Urothelium cell line (cell line): Measurements from ENCODE around the gene FAM47E.

Source experiments
- DNase-seq: peaks from one replicate; pipeline ENCODE4 v3.0.0; 2011; ENCODE audit warnings: low spot score, mixed read lengths
- FAIRE-seq: peaks from 2 replicates; lab custom pipeline; 2011; peaks lifted over from hg19 to GRCh38; lab: Jason Lieb, UNC

The FAM47E gene, protein sequence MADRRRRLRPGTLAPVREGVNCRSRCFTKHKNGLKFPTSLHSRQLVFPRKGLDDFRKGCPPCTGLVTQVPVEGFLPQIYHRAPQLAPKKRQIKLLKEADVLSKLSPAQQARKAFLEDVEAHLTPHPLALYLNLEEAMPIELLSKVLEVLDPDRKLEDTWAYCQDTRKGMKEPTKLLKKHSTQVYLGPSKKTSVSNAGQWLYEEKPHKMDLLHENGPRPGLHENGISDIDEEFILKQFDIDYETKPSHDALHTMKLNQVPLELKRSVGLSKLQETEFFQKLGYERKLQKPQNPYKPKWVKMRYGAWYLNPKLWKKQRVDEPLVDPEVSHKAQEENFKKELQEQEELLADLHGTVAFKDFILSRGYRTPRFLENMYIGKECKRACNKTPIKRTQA

DNA sequence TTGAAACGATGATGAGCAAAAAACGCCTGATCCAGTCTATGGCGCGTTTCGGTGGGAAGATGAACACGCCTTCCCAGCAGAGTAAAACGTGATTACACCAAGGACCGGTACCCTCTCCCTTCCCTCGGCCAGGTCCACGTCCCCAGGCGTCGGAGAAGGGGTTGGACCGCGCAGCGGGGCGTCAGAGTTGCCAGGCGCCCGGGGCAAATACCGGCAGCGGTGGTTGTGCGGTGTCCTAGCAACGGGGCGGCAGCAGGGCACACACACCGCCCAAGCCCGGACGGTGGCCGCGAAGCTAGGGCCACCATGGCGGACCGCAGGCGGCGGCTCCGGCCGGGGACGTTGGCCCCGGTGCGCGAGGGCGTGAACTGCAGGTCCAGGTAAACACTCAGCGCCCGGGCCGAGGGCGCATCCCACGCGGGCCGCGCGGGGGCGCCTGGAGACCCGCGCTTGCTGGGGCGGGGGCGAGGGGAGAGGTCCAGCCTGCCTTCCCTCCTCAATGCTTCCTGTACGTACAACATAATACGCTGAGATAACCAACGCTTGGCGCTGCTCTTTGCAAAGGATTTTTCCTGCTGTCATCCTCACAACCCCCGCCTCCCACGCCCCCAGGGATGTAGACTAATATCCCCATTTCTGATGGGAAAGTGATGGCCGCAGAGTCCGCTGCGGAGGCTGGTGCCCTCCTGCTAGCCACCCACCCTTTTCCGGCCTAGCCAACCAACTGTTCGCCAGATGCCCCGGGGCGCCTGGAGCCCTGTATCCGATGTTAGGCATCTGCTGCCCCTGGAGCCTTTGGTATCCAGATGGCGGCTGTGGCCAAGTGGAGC, at the start of gene FAM47E:
TSS of gene FAM47E (plus strand) at position 281 of the 830 bp plus-strand sequence. CDS start at position 307, 26 bp downstream.
- DNase-seq (peak; percentile 89), FAIRE-seq (peak; percentile 37)

- no peak for FAIRE-seq
Observed at GRCh38 chr4:76203541-76203940, 48.0 kb upstream of the FAM47E start.

GRCh38 chr4:76204936-76205335, 46.6 kb upstream of the FAM47E start:
- no peak for DNase-seq
- no peak for FAIRE-seq

More at GRCh38 chr4:76203541-76203940, 48.0 kb upstream of the FAM47E start:
- DNase-seq, result no peak

DNA sequence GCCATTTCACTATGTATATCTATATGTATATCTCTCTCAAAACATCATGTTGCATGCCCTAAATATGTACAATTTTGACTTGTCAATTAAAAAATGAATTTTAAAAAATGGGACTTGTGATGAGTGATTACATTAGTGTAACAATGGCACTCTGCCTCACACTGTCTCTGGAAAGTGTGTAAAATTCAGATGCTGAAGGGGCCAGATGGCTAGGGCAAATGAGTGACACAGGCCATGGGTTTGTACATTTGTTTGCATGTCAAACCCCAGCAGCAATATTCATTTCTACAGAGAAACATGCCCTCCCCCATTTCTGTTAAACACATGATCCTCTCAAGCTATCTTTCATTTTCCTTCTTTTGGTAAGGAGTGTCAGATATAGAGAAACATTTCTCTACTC, 46.0 kb upstream of the FAM47E start:
- no peak for FAIRE-seq

GRCh38 chr4:76206222-76206942, 45.1 kb upstream of the FAM47E start:
- FAIRE-seq (no peak), DNase-seq (no peak)

More for the DNA sequence above, 46.0 kb upstream of the FAM47E start:
- no peak for DNase-seq

GRCh38 chr4:76207549-76207948, 44.0 kb upstream of the FAM47E start:
- FAIRE-seq (no peak), DNase-seq (no peak)

- no peak for FAIRE-seq
- DNase-seq, result peak; percentile 17
Observed at GRCh38 chr4:76208005-76208765, 43.3 kb upstream of the FAM47E start.

GRCh38 chr4:76209881-76210280, 41.6 kb upstream of the FAM47E start:
- no peak for DNase-seq
- FAIRE-seq, result no peak

GRCh38 chr4:76210452-76210851, 41.1 kb upstream of the FAM47E start:
- DNase-seq, result no peak
- FAIRE-seq, result no peak

GRCh38 chr4:76211769-76212708, 39.5 kb upstream of the FAM47E start:
- DNase-seq (no peak), FAIRE-seq (no peak)

GRCh38 chr4:76212851-76213414, 38.6 kb upstream of the FAM47E start:
- DNase-seq, result peak; percentile 26

GRCh38 chr4:76213415-76214176, 37.9 kb upstream of the FAM47E start, which contains the start of gene SCARB2:
TSS of gene SCARB2 (minus strand) at chr4:76213824. CDS start at chr4:76213543, 281 bp downstream.
- DNase-seq (peak; percentile 91), FAIRE-seq (peak; percentile 46)

More at GRCh38 chr4:76212851-76213414, 38.6 kb upstream of the FAM47E start:
- FAIRE-seq, result peak; percentile 37

DNA sequence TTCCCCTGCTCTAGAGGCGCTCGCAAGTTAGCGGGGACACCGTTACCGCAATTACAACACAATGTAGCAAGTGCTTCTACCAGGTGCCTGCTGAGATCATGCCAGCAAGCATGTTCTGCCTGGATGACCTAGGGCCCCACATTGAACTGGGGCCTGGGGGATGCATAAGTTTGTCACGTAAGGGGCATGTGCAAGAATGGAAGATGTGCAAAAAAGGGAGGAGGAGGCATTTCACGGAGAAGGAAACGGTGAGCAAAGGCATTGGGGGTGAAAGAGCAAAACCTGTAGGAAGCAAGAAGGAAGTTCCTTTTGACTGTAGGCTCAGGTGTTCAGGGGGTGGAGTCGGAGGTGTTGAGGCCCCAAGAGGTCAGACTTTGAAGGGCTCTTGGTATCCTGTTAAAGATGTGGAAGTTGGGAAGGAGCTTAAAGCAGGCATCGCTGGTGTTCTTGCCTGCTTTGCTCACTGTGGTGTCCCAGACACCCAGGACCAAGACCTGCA, 37.3 kb upstream of the FAM47E start:
- DNase-seq (peak; percentile 11), FAIRE-seq (no peak)

DNA sequence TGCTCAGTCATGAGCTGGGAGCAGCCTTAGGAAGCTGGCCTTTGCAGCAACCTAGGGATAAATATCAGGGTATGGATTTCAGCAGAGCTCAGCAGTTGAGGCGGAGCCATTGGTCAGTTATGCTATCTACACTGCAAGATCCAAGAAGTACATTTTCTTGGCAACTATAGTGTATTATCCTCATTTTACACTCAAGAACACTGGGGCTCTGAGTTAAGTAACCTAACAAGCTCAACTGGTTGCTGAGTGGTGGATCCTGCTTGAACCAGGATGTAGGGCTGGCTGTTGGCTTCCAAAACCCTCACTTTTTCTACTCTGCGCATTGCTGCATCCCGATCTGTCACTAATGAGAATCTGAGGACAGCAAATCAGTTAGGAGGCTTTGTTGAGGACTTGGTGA, 36.4 kb upstream of the FAM47E start:
- FAIRE-seq, result no peak
- DNase-seq, result no peak

DNA sequence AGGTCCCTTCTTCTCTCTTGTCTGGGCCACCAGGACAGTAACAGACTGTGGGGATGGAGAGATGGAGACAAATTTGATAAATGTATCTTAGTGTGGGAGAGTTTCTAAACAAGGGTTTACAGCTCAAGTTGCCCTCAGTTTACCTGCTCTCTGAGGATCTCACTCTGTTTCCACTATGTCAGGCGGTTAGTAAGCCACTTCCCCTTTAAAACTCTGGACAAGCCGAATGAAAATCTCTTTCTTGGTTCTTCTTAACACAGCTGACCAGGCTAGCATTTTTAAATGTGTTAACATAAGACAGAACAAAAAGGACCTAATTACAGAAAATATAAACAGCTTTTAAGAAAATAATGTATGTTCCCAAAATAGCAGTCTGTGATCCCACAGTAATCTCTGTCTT, 35.0 kb upstream of the FAM47E start:
- FAIRE-seq (no peak), DNase-seq (no peak)

DNA sequence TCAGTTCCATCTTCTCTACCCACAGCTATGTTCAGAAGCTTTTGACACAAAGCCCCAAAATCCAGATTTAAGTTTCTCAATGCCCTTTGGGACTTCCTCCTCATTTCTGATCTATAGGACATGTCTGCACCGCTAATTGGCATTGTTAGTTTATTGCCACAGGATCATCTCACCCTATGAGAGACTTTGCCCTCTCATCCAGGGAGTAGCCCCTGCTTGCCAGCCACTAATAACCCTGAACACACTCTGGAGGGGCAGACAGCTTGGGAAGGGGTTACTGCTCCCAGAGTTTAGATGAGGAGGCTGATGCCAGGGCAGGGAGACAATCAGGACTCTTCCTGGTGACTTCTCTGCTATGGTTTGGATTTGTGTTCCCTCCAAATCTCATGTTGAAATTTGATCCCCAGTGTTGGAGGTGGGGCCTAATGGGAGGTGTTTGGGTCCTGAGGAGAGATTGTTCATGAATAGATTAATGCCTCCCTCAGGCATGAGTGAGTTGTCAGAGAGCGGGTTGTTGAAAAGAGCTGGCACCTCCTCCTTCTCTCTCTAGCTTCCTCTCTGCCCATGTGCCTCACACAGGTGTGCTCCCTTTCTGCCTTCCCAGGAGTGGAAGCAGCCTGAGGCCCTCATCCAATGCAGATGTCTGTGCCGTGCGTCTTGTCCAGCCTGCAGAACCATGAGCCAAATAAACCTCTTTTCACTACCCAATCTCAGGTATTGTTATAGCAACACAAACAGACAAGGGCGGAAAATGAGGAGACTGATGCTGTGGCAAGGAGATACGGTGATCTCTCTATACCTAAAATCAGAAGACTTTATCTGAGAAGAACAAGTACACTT, 34.3 kb upstream of the FAM47E start:
- no peak for FAIRE-seq
- no peak for DNase-seq
